Ascending aorta (tissue), 2 donors: ENCODE measurements around the gene FCHSD1. TPM values are rescaled to one million over a fixed set of nuclear protein-coding genes. Genes with fewer than 3 reads are reported as not detected.
A peak's percentile ranks its signal among the peaks of the same experiment; 100 is the strongest.

Source experiments
- DNase-seq, 2 donors: peaks; one replicate each; pipeline ENCODE4 v3.0.0-alpha.2; 2019; ENCODE audit warnings: low spot score in 2 of 2
- H3K27ac ChIP-seq, 2 donors: fragments of 200-600 bp; sonication (generic); one replicate each; pipeline ENCODE4 v1.5.1; 2016 to 2017; ENCODE audit warnings: mild to moderate bottlenecking in 1 of 2
- H3K27me3 ChIP-seq: fragments of 200-600 bp; sonication (generic); one replicate; pipeline ENCODE4 v1.5.1; 2017
- H3K36me3 ChIP-seq, 2 donors: fragments of 200-600 bp; sonication (generic); one replicate each; pipeline ENCODE4 v1.5.1; 2016
- H3K4me1 ChIP-seq, 2 donors: fragments of 200-600 bp; sonication (generic); one replicate each; pipeline ENCODE4 v1.5.1; 2016 to 2017; ENCODE audit warnings: mild to moderate bottlenecking in 1 of 2
- H3K4me3 ChIP-seq, 2 donors: fragments of 200-600 bp; sonication (generic); one replicate each; pipeline ENCODE4 v1.5.1; 2016 to 2017; ENCODE audit warnings: mild to moderate bottlenecking in 1 of 2
- H3K9me3 ChIP-seq, 2 donors: fragments of 200-600 bp; sonication (generic); one replicate each; pipeline ENCODE4 v1.5.1; 2016
- intact Hi-C: fragments of 100-400 bp; cut with DNase I; formaldehyde crosslinking; loops from one replicate; pipeline ENCODE4 v1.15.1; 2023
- total RNA-seq: library from RNA; depleted of rRNA; stranded (reverse); fragments of >200 nt; gene quantifications from one replicate; pipeline ENCODE4 v1.1.0, GENCODE V29; 2016
- TF ChIP-seq, protein P1 (sequence below), 3 experiments: fragments of 200-600 bp in 2 of 3; fragments of 450-650 bp in 1 of 3; sonication (generic) in 2 of 3; IDR thresholded peaks; one replicate each; pipeline ENCODE4 v1.5.1; 2016 to 2019; ENCODE audit warnings: antibody characterized with exemption in 3 of 3, mild to moderate bottlenecking in 1 of 3, moderate library complexity in 1 of 3

The FCHSD1 gene
- total RNA-seq, 1 donor from 2014 or later = 127 TPM

DNA sequence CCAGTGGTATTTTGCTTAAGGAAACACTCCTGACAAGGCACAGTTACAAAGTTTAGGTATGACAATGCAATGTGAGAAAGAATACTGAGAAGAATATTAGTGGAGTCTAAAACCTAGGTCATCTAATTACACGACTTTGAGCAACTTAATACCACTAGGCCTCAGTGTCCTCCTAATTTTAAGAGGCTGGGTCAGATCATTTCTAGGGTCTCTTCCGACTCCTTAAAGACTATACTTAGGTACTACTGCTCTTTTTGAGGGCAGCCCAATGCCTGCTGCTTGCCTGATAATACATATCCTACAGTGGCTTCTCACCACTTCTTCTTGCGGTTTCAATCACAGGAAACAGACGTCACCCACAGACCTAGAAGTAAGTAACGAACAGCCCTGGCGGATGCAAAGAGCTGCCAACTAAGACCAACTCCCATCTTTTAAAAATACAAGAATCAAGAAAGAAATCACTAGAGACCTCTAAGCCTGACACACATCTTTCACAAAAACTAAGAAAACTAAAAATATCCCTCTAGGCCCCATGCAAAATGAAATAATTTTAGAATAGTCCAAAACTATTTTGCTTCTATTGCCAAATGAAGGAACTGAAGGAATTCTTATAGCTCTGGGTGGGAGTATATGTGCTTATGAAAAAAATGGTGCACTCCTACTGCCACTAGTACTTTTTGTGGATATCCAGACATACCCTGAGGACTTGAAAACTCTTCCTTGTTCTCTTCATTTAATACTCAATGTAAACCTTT is 45.5 kb downstream of the FCHSD1 start:
- Histone ChIP-seq H3K4me3 (peak overlapping the region in 1 of 2 donors; percentile 38), H3K4me1 (peaks cover 11 to 26% of the 10 kb centered on the region in 2 donors), H3K36me3 (no peaks in the 10 kb centered on the region), H3K27me3 (no peaks in the 10 kb centered on the region), H3K27ac (peak overlapping the region; percentile 78 to 85), H3K9me3 (no peaks in the 10 kb centered on the region)
- intact Hi-C loops = no loop called here
- DNase-seq = peak; percentile 25 to 78
- TF ChIP-seq, protein P1, sequence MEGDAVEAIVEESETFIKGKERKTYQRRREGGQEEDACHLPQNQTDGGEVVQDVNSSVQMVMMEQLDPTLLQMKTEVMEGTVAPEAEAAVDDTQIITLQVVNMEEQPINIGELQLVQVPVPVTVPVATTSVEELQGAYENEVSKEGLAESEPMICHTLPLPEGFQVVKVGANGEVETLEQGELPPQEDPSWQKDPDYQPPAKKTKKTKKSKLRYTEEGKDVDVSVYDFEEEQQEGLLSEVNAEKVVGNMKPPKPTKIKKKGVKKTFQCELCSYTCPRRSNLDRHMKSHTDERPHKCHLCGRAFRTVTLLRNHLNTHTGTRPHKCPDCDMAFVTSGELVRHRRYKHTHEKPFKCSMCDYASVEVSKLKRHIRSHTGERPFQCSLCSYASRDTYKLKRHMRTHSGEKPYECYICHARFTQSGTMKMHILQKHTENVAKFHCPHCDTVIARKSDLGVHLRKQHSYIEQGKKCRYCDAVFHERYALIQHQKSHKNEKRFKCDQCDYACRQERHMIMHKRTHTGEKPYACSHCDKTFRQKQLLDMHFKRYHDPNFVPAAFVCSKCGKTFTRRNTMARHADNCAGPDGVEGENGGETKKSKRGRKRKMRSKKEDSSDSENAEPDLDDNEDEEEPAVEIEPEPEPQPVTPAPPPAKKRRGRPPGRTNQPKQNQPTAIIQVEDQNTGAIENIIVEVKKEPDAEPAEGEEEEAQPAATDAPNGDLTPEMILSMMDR (IDR thresholded peaks at IDR 0.05) = no peak

DNA sequence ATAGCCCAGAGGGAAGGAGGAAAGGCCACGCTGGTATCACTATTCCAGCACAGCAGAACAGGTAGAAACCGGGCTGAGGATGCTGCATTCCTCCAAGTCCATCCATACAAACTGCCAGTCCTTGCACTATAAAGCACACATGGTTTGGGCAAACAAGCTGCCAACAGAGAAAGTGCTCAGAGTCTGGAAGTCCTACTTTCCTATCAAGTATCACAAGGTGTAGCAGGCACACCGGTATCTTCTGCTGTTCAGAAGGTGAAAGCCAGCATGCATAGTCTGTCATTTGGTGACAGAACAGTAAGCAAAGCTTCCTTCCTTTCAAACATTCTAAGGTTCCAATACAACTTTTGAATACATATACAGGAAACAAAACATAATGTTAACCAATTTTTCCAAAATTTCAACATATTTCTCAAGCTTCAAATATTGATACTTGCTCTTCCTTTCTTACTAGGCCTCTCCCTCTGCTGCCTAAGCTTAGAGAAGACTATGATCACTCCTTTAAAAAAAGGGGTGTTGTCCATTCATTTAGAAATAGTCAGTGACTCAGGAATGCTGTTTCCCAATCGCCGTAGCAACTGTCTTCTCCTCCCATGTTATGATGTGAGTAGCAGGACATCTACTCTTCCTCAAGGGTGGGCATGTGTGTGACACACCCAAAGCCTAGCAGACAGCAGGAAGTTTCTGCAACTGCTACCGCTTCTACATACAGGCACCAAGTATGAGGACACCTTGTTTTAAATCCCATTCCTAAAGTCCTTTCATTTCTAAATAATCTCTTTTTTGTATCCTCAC is 47.1 kb downstream of the FCHSD1 start:
- TF ChIP-seq, protein P1 (IDR thresholded peaks at IDR 0.05) = no peak
- peak; percentile 43 to 87 for DNase-seq
- no peaks in the 10 kb centered on the region for H3K9me3 ChIP-seq
- H3K27me3 ChIP-seq = no peaks in the 10 kb centered on the region
- intact Hi-C loops = no loop called here
- H3K27ac ChIP-seq = peak overlapping the region; percentile 78 to 85
- H3K36me3 ChIP-seq = no peaks in the 10 kb centered on the region
- peaks cover 18 to 31% of the 10 kb centered on the region in 2 donors for H3K4me1 ChIP-seq
- no peak overlapping the region for H3K4me3 ChIP-seq

DNA sequence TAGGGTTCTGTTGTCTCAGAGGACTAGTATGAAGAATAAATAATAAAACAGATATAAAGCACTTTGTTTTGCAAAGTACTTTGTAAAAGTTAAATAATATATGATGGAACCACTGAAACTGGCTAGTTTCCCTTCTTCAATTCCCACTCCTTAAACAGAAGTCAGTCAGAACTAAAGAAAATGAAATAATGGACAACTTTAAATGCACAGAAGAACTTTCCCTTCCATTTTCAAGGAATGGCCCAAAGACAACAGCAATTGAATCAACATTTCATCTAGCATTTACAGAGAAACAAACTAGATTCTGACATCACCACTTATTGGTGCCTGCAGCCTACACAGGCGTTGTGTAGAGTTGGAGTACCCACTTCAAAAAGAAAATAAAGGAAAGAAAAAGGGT is 48.6 kb downstream of the FCHSD1 start:
- DNase-seq = no peak
- Histone ChIP-seq H3K4me3 (no peak overlapping the region), H3K27me3 (no peaks in the 10 kb centered on the region), H3K27ac (peak overlapping the region; percentile 14 to 22), H3K4me1 (peaks cover 18 to 40% of the 10 kb centered on the region in 2 donors), H3K9me3 (no peaks in the 10 kb centered on the region), H3K36me3 (no peaks in the 10 kb centered on the region)
- TF ChIP-seq, protein P1 (IDR thresholded peaks at IDR 0.05) = no peak
- intact Hi-C loops = no loop called here

DNA sequence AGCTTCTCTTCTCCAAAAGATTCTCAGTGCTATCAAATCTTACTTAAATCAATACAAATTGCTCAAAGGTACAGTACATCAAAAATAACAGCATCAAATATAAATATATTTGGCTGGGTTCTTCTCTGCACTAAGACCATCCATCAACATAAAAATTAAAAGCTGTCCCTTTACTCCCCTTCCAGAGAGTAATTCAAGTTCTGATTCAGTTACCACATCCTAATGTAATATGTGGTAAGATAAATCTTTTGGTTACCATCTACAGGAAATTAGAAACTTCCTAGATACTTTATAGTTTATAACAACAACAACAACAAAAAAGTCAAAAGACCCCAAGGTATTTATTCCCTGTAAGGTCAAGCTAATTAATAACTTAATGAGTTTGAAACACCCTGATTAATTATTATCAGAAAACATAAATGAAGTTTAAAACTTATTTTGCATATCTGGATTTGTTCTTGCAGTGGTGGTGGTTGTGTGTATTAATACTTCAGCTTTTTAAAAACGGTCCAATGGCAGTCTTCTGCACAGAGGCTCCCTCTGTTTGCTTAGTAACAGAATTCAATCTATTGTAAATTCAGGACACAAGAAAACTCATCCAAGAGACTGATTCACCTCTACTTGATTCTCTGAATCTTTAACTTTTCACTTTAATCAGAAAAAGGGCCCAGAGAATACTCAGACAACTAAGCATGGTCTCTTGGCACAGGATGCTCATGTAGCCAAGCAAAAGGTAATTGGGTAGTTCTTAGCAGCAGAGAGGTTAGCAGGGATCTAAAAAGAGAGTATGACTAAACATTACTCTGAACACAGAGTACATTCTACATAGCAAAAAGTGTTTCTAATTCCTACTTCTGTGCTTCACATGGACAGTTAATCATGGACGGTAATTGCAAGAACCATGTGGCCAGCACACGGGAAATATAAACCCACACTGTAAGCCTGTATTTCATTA is 52.5 kb downstream of the FCHSD1 start:
- intact Hi-C loops = no loop called here
- no peaks in the 10 kb centered on the region for H3K27me3 ChIP-seq
- no peaks in the 10 kb centered on the region for H3K36me3 ChIP-seq
- peaks cover 7 to 16% of the 10 kb centered on the region in 2 donors for H3K4me1 ChIP-seq
- TF ChIP-seq, protein P1 (IDR thresholded peaks at IDR 0.05) = no peak
- no peaks in the 10 kb centered on the region for H3K9me3 ChIP-seq
- peak overlapping the region; percentile 74 to 82 for H3K27ac ChIP-seq
- no peak for DNase-seq
- no peak overlapping the region for H3K4me3 ChIP-seq

GRCh38 chr5:141597814-141598213 is 53.4 kb downstream of the FCHSD1 start:
- Histone ChIP-seq H3K4me3 (no peak overlapping the region), H3K9me3 (no peaks in the 10 kb centered on the region), H3K27ac (peak overlapping the region in 1 of 2 donors; percentile 82), H3K36me3 (no peaks in the 10 kb centered on the region), H3K27me3 (no peaks in the 10 kb centered on the region), H3K4me1 (peaks cover 7 to 14% of the 10 kb centered on the region in 2 donors)
- no peak for DNase-seq
- TF ChIP-seq, protein P1 (IDR thresholded peaks at IDR 0.05) = no peak
- intact Hi-C loops = no loop called here
